Astrocyte (in vitro differentiated cells and primary cell): Measurements from ENCODE around the gene SULF2. TPM values are rescaled to one million over a fixed set of nuclear protein-coding genes. Genes with fewer than 3 reads are reported as not detected.

ENCODE experiments used
- DNase-seq: peaks from one replicate; pipeline ENCODE4 v3.0.0-alpha.2; 2010; ENCODE audit warnings: low read depth
- FAIRE-seq: peaks from 2 replicates; lab custom pipeline; 2011; peaks lifted over from hg19 to GRCh38; lab: Jason Lieb, UNC
- H2AFZ ChIP-seq: 2 replicates; pipeline ENCODE4 v1.6.0; 2012; ENCODE audit warnings: low read depth, low read length, inconsistent platforms
- H3K27ac ChIP-seq: 2 replicates; pipeline ENCODE4 v1.5.1; 2011; ENCODE audit warnings: low read depth, low read length, inconsistent platforms
- H3K27me3 ChIP-seq: 2 replicates; pipeline ENCODE4 v1.6.0; 2011; ENCODE audit warnings: low read length, inconsistent platforms; ENCODE audit not compliant: insufficient read depth
- H3K36me3 ChIP-seq: 2 replicates; pipeline ENCODE4 v1.5.1; 2011; ENCODE audit warnings: low read length, inconsistent platforms; ENCODE audit not compliant: insufficient read depth
- H3K4me1 ChIP-seq: 2 replicates; pipeline ENCODE4 v1.5.1; 2011; ENCODE audit warnings: low read length, inconsistent platforms; ENCODE audit not compliant: insufficient read depth
- H3K4me2 ChIP-seq: 2 replicates; pipeline ENCODE4 v1.6.0; 2012; ENCODE audit warnings: low read length, inconsistent platforms
- H3K4me3 ChIP-seq: 2 replicates; pipeline ENCODE4 v1.5.1; 2011; ENCODE audit warnings: low read depth, mild to moderate bottlenecking, low read length, inconsistent platforms; ENCODE audit not compliant: insufficient read depth
- H3K79me2 ChIP-seq: 2 replicates; pipeline ENCODE4 v1.6.0; 2012; ENCODE audit warnings: mild to moderate bottlenecking, low read length, inconsistent platforms; ENCODE audit not compliant: insufficient read depth
- H3K9ac ChIP-seq: 2 replicates; pipeline ENCODE4 v1.6.0; 2012; ENCODE audit warnings: mild to moderate bottlenecking, low read length, inconsistent platforms
- H3K9me3 ChIP-seq: 2 replicates; pipeline ENCODE4 v1.5.1; 2012; ENCODE audit warnings: low read depth, mild to moderate bottlenecking, low read length, inconsistent platforms; ENCODE audit not compliant: insufficient read depth
- H4K20me1 ChIP-seq: 2 replicates; pipeline ENCODE4 v1.6.0; 2012; ENCODE audit warnings: low read length, inconsistent platforms; ENCODE audit not compliant: insufficient read depth
- H3K27ac Mint-ChIP-seq: one replicate; pipeline ENCODE4 v1.8.0; 2021; ENCODE audit warnings: mild to moderate bottlenecking, mixed read lengths; ENCODE audit not compliant: unreplicated experiment
- H3K27me3 Mint-ChIP-seq: one replicate; pipeline ENCODE4 v1.8.0; 2021; ENCODE audit warnings: low read depth, mixed read lengths; ENCODE audit not compliant: unreplicated experiment
- H3K36me3 Mint-ChIP-seq: one replicate; pipeline ENCODE4 v1.8.0; 2021; ENCODE audit warnings: low read depth, mixed read lengths; ENCODE audit not compliant: unreplicated experiment
- H3K4me1 Mint-ChIP-seq: one replicate; pipeline ENCODE4 v1.8.0; 2021; ENCODE audit warnings: low read depth, mixed read lengths; ENCODE audit not compliant: unreplicated experiment
- H3K4me3 Mint-ChIP-seq: one replicate; pipeline ENCODE4 v1.8.0; 2021; ENCODE audit warnings: mild to moderate bottlenecking, moderate library complexity, mixed read lengths; ENCODE audit not compliant: unreplicated experiment
- H3K9me3 Mint-ChIP-seq: one replicate; pipeline ENCODE4 v1.8.0; 2021; ENCODE audit warnings: mild to moderate bottlenecking, mixed read lengths; ENCODE audit not compliant: unreplicated experiment
- EZH2 ChIP-seq: IDR thresholded peaks from 2 replicates; pipeline ENCODE4 v1.6.1; 2012; ENCODE audit warnings: mild to moderate bottlenecking, low read length, inconsistent platforms; ENCODE audit not compliant: insufficient read depth
- total RNA-seq: library from RNA; stranded (reverse); gene quantifications from 2 replicates; pipeline ENCODE4 v1.2.1, GENCODE V29; 2021
- TF ChIP-seq, protein P1 (sequence below): IDR thresholded peaks from 2 replicates; pipeline ENCODE4 v1.5.1; 2011; ENCODE audit warnings: low read depth, mild to moderate bottlenecking, inconsistent platforms, low read length, moderate library complexity; ENCODE audit not compliant: insufficient read depth

The SULF2 gene
- total RNA-seq, 1 donor from 2014 or later: 139 TPM

DNA sequence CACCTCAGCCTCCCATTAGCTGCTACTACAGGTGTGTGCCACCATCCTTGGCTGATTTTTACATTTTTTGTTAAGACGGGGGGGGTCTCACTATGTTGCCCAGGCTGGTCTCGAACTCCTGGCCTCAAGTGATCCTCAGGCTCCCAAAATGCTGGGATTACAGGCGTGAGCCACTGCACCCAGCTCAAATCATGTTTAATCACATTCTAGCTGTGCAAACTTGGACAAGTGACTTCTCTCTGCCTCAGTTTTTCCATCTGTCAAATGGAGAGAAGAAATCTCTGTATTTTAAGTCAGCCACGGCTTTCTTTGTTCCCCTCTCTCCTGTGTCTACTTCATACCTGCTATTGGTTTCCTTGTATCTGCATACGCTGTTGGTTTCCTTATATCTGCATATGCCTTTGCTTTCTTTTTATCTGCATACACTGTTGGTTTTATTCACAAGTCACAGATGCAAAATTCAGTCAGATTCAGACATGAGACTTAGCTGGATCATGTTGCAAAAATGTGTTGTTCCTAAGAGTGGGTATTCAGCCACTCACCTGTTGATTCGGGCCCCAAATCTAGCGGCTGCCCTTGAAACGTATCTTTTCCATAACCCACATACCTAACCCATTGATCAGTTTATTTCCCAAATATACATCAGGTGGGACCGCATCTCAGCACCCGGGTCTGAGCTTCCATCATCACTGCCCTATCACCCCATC, 30.2 kb downstream of the SULF2 start:
- no peak overlapping the region for H3K9ac ChIP-seq
- peaks cover 15% of the 10 kb centered on the region for H4K20me1 ChIP-seq
- H3K9me3 ChIP-seq: no peaks in the 10 kb centered on the region
- H3K4me2 ChIP-seq: no peak overlapping the region
- DNase-seq (no peak), FAIRE-seq (no peak)
- peaks cover 5% of the 10 kb centered on the region for H3K27me3 Mint-ChIP-seq
- no peak overlapping the region for H2AFZ ChIP-seq
- H3K27ac Mint-ChIP-seq: no peak overlapping the region
- H3K27me3 ChIP-seq: peaks cover 9% of the 10 kb centered on the region
- no peaks in the 10 kb centered on the region for H3K4me1 ChIP-seq
- peaks cover 9% of the 10 kb centered on the region for H3K4me1 Mint-ChIP-seq
- H3K36me3 Mint-ChIP-seq: peaks cover 31% of the 10 kb centered on the region
- H3K79me2 ChIP-seq: no peaks in the 10 kb centered on the region
- no peak overlapping the region for H3K4me3 Mint-ChIP-seq
- no peaks in the 10 kb centered on the region for H3K36me3 ChIP-seq
- no peak overlapping the region for H3K27ac ChIP-seq
- TF ChIP-seq, protein P1, sequence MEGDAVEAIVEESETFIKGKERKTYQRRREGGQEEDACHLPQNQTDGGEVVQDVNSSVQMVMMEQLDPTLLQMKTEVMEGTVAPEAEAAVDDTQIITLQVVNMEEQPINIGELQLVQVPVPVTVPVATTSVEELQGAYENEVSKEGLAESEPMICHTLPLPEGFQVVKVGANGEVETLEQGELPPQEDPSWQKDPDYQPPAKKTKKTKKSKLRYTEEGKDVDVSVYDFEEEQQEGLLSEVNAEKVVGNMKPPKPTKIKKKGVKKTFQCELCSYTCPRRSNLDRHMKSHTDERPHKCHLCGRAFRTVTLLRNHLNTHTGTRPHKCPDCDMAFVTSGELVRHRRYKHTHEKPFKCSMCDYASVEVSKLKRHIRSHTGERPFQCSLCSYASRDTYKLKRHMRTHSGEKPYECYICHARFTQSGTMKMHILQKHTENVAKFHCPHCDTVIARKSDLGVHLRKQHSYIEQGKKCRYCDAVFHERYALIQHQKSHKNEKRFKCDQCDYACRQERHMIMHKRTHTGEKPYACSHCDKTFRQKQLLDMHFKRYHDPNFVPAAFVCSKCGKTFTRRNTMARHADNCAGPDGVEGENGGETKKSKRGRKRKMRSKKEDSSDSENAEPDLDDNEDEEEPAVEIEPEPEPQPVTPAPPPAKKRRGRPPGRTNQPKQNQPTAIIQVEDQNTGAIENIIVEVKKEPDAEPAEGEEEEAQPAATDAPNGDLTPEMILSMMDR: no peak
- no peak for TF ChIP-seq EZH2
- no peak overlapping the region for H3K4me3 ChIP-seq
- H3K9me3 Mint-ChIP-seq: no peaks in the 10 kb centered on the region

DNA sequence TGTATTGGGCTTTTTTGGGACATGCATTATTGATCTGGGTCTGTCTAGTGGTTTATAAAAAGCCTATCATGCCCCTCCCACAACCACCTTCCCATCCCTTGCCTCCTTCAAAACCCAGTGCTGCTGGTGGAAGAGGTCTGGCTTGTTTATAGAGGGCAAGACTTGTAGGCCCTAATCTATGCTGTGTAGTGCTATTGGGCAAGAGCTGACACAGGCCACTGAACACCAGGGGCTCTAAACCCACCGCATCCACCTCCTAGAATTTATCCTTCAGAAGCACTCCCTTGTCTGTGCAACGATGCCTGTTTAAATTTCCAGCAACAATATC, 30.9 kb downstream of the SULF2 start:
- no peak overlapping the region for H3K27ac ChIP-seq
- no peak overlapping the region for H3K4me2 ChIP-seq
- H3K4me3 ChIP-seq: no peak overlapping the region
- DNase-seq: no peak
- peaks cover 9% of the 10 kb centered on the region for H3K27me3 ChIP-seq
- no peak for TF ChIP-seq EZH2
- TF ChIP-seq, protein P1: no peak
- no peaks in the 10 kb centered on the region for H3K9me3 ChIP-seq
- H3K4me3 Mint-ChIP-seq: no peak overlapping the region
- no peak for FAIRE-seq
- H2AFZ ChIP-seq: no peak overlapping the region
- no peaks in the 10 kb centered on the region for H3K9me3 Mint-ChIP-seq
- H3K27me3 Mint-ChIP-seq: peaks cover 5% of the 10 kb centered on the region
- H3K9ac ChIP-seq: no peak overlapping the region
- H3K79me2 ChIP-seq: no peaks in the 10 kb centered on the region
- H3K4me1 ChIP-seq: no peaks in the 10 kb centered on the region
- H4K20me1 ChIP-seq: peaks cover 16% of the 10 kb centered on the region
- H3K4me1 Mint-ChIP-seq: peaks cover 9% of the 10 kb centered on the region
- peaks cover 34% of the 10 kb centered on the region for H3K36me3 Mint-ChIP-seq
- H3K27ac Mint-ChIP-seq: no peak overlapping the region
- H3K36me3 ChIP-seq: no peaks in the 10 kb centered on the region

DNA sequence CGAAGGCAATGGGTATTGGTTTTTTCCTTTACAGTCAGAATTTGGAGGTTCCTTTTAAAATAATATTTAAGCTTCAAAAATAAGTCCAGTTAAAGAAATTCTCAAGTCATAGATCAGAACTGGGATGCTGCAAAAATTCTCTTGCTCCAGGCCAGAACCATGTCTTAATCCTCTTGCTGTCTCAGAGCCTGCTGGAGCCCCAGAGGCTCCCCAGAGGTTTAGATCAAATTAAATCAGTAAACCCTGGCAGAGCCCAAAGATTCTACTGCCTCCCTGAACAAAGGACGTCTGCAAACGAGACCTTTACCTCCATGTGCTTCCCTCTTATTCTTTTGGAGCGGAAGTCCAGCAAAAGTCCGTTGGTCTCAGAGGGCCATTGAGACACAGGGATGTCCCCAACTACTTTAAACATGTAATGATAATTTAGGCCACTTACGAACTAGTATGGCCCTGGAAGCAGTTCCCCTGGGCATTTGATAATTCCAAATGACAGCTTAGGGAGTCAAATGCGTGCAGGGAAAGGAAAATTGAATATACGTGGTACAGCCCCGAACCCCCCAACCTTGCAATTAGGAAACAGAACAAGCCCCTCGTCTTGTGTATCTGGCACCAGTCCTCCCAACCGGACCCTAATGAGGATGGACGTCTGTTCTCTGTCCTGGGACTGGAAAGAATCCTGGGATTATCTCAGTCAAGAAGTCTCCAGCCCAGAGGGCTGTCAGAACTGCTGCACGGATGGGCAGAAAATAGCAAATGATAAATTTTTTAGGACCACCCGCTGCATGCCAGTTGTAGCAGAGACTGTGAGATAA, 31.5 kb downstream of the SULF2 start:
- Mint-ChIP-seq H3K4me1 (peaks cover 7% of the 10 kb centered on the region), H3K4me3 (no peak overlapping the region), H3K27ac (no peak overlapping the region), H3K36me3 (peaks cover 39% of the 10 kb centered on the region), H3K9me3 (no peaks in the 10 kb centered on the region), H3K27me3 (peaks cover 3% of the 10 kb centered on the region)
- no peak for TF ChIP-seq EZH2
- TF ChIP-seq, protein P1: no peak
- no peaks in the 10 kb centered on the region for H3K36me3 ChIP-seq
- H3K4me3 ChIP-seq: no peak overlapping the region
- no peak overlapping the region for H2AFZ ChIP-seq
- no peak for DNase-seq
- FAIRE-seq: no peak
- no peak overlapping the region for H3K9ac ChIP-seq
- no peak overlapping the region for H3K4me2 ChIP-seq
- H3K27ac ChIP-seq: no peak overlapping the region
- H3K9me3 ChIP-seq: no peaks in the 10 kb centered on the region
- peaks cover 8% of the 10 kb centered on the region for H3K27me3 ChIP-seq
- H3K79me2 ChIP-seq: no peaks in the 10 kb centered on the region
- peaks cover 19% of the 10 kb centered on the region for H4K20me1 ChIP-seq
- no peaks in the 10 kb centered on the region for H3K4me1 ChIP-seq
